BLaER1 treated with 17β-estradiol and CSF1 and Interleukin-3, amounts not matched to agents 10 nM and 100 nM (cell line): Measurements from ENCODE around the gene VARS1.
"Not testable (repeated sequence)": the region's sequence is repeated elsewhere in the genome, so short reads cannot be mapped to it uniquely, and the experiment has no call there.

Experiments used
- H3K27ac ChIP-seq, 11 experiments: shearing (Covaris generic); formaldehyde crosslinking; 2 replicates each; pipeline ENCODE4 v1.8.1; 2022
- H3K27me3 ChIP-seq, 11 experiments: shearing (Covaris generic); formaldehyde crosslinking; 2 replicates each; pipeline ENCODE4 v1.8.1; 2022
- H3K36me3 ChIP-seq, 11 experiments: shearing (Covaris generic); formaldehyde crosslinking; 2 replicates each; pipeline ENCODE4 v1.8.1; 2022
- H3K4me1 ChIP-seq, 10 experiments: shearing (Covaris generic); formaldehyde crosslinking; 2 replicates each; pipeline ENCODE4 v1.8.1; 2022
- H3K4me2 ChIP-seq, 11 experiments: shearing (Covaris generic); formaldehyde crosslinking; 2 replicates each; pipeline ENCODE4 v1.8.1; 2022
- H3K4me3 ChIP-seq, 10 experiments: shearing (Covaris generic); formaldehyde crosslinking; 2 replicates each; pipeline ENCODE4 v1.8.1; 2022
- H3K9ac ChIP-seq, 11 experiments: shearing (Covaris generic); formaldehyde crosslinking; 2 replicates each; pipeline ENCODE4 v1.8.1; 2022
- H3K9me3 ChIP-seq, 11 experiments: shearing (Covaris generic); formaldehyde crosslinking; replicated peaks in 1 of 11; 2 replicates each; pipeline ENCODE4 v1.8.1; 2022
- H4K20me1 ChIP-seq, 11 experiments: shearing (Covaris generic); formaldehyde crosslinking; 2 replicates each; pipeline ENCODE4 v1.8.1; 2022
- Cebpa-rat ChIP-seq, 11 experiments: shearing (Covaris generic); IDR thresholded peaks; 2 replicates each; pipeline ENCODE4 v1.8.1; 2022

VARS1 gene

GRCh38 chr6:31794294-31794865 lies 1.2 kb downstream of the VARS1 start:
- no peak for TF ChIP-seq Cebpa-rat (IDR thresholded peaks at IDR 0.05)
- no peaks in the 10 kb centered on the region for H3K27me3 ChIP-seq
- H3K4me2 ChIP-seq, result peak overlapping the region; percentile 81 to 99 (median 94)
- H3K36me3 ChIP-seq, result peaks cover 15 to 65% (median 47%) of the 10 kb centered on the region in 11 experiments; a peak in 21 of 22 replicates
- peak overlapping the region; percentile 93 to 100 (median 98) for H3K9ac ChIP-seq
- H3K9me3 ChIP-seq, result no peaks in the 10 kb centered on the region
- peaks cover 0 to 22% (median 0%) of the 10 kb centered on the region in 11 experiments; a peak in 3 of 22 replicates for H4K20me1 ChIP-seq
- peak overlapping the region; percentile 68 to 97 (median 82) for H3K4me3 ChIP-seq
- peak overlapping the region; percentile 99 to 100 (median 99) for H3K27ac ChIP-seq
- peaks cover 64 to 83% (median 75%) of the 10 kb centered on the region in 10 experiments for H3K4me1 ChIP-seq

GRCh38 chr6:31793927-31794245 lies 1.7 kb downstream of the VARS1 start:
- H3K9me3 ChIP-seq, H3K27me3 ChIP-seq: not testable (repeated sequence)
- peaks cover 64 to 85% (median 74%) of the 10 kb centered on the region in 10 experiments for H3K4me1 ChIP-seq
- peaks cover 0 to 24% (median 0%) of the 10 kb centered on the region in 11 experiments; a peak in 3 of 22 replicates for H4K20me1 ChIP-seq
- H3K27ac ChIP-seq, result peak overlapping the region in 9 of 11 experiments; percentile 99 to 100 (median 99); a peak in 15 of 22 replicates
- H3K9ac ChIP-seq, result peak overlapping the region; percentile 93 to 100 (median 98); a peak in 21 of 22 replicates
- peak overlapping the region; percentile 81 to 99 (median 94) for H3K4me2 ChIP-seq
- H3K4me3 ChIP-seq, result peak overlapping the region; percentile 68 to 97 (median 82); a peak in 19 of 20 replicates
- H3K36me3 ChIP-seq, result peaks cover 15 to 65% (median 47%) of the 10 kb centered on the region in 11 experiments; a peak in 21 of 22 replicates

- Histone ChIP-seq H3K27me3 (no peaks in the 10 kb centered on the region), H3K4me2 (peak overlapping the region; percentile 27 to 99 (median 92); a peak in 20 of 22 replicates), H4K20me1 (peaks cover 0 to 24% (median 0%) of the 10 kb centered on the region in 11 experiments; a peak in 3 of 22 replicates), H3K4me3 (peak overlapping the region in 5 of 10 experiments; percentile 76 to 97 (median 87); a peak in 4 of 20 replicates), H3K36me3 (peaks cover 15 to 68% (median 56%) of the 10 kb centered on the region in 11 experiments; a peak in 21 of 22 replicates), H3K9me3 (no peaks in the 10 kb centered on the region), H3K4me1 (peaks cover 53 to 75% (median 66%) of the 10 kb centered on the region in 10 experiments), H3K27ac (peak overlapping the region in 6 of 11 experiments; percentile 22 to 54 (median 39); a peak in 7 of 22 replicates), H3K9ac (peak overlapping the region in 10 of 11 experiments; percentile 32 to 99 (median 77); a peak in 17 of 22 replicates)
- TF ChIP-seq Cebpa-rat (IDR thresholded peaks at IDR 0.05), result no peak
These were observed 2.8 kb downstream of the VARS1 start for GRCh38 chr6:31792761-31793171.

GRCh38 chr6:31792090-31792374 lies 3.5 kb downstream of the VARS1 start:
- Histone ChIP-seq H3K36me3 (peaks cover 15 to 70% (median 59%) of the 10 kb centered on the region in 11 experiments; a peak in 21 of 22 replicates), H3K4me3 (no peak overlapping the region), H3K9ac (peak overlapping the region in 6 of 11 experiments; percentile 35 to 99 (median 80); a peak in 7 of 22 replicates)

GRCh38 chr6:31791324-31792089 lies 4.0 kb downstream of the VARS1 start:
- H3K9ac ChIP-seq, result peak overlapping the region in 1 of 11 experiments; percentile 98; a peak in 4 of 22 replicates
- peak overlapping the region in 2 of 11 experiments; percentile 8; a peak in 1 of 22 replicates for H3K27ac ChIP-seq
- peaks cover 0 to 24% (median 0%) of the 10 kb centered on the region in 11 experiments; a peak in 3 of 22 replicates for H4K20me1 ChIP-seq
- peak overlapping the region in 9 of 11 experiments; percentile 2 to 97 (median 40); a peak in 13 of 22 replicates for H3K4me2 ChIP-seq
- no peak overlapping the region for H3K4me3 ChIP-seq
- TF ChIP-seq Cebpa-rat (IDR thresholded peaks at IDR 0.05), result no peak
- H3K9me3 ChIP-seq, result no peaks in the 10 kb centered on the region
- H3K4me1 ChIP-seq, result peaks cover 40 to 62% (median 55%) of the 10 kb centered on the region in 10 experiments
- no peaks in the 10 kb centered on the region for H3K27me3 ChIP-seq
- peaks cover 15 to 70% (median 61%) of the 10 kb centered on the region in 11 experiments; a peak in 21 of 22 replicates for H3K36me3 ChIP-seq

More at GRCh38 chr6:31792090-31792374, 3.5 kb downstream of the VARS1 start:
- no peak for TF ChIP-seq Cebpa-rat (IDR thresholded peaks at IDR 0.05)
- H4K20me1 ChIP-seq, result peaks cover 0 to 24% (median 0%) of the 10 kb centered on the region in 11 experiments; a peak in 3 of 22 replicates
- H3K9me3 ChIP-seq, result no peaks in the 10 kb centered on the region
- H3K4me1 ChIP-seq, result peaks cover 45 to 67% (median 59%) of the 10 kb centered on the region in 10 experiments
- peak overlapping the region in 2 of 11 experiments; percentile 8; a peak in 1 of 22 replicates for H3K27ac ChIP-seq
- H3K4me2 ChIP-seq, result peak overlapping the region in 8 of 11 experiments; percentile 81 to 99 (median 93); a peak in 9 of 22 replicates
- H3K27me3 ChIP-seq, result no peaks in the 10 kb centered on the region

GRCh38 chr6:31785475-31785874 lies 10.1 kb downstream of the VARS1 start:
- H3K27ac ChIP-seq, result no peak overlapping the region; a peak in 1 of 22 replicates

GRCh38 chr6:31784098-31784925 lies 11.2 kb downstream of the VARS1 start:
- Histone ChIP-seq H3K4me1 (peaks cover 2 to 13% (median 3%) of the 10 kb centered on the region in 10 experiments), H3K36me3 (peaks cover 67 to 100% (median 98%) of the 10 kb centered on the region in 11 experiments), H3K9me3 (no peaks in the 10 kb centered on the region), H4K20me1 (peaks cover 0 to 38% (median 5%) of the 10 kb centered on the region in 11 experiments; a peak in 9 of 22 replicates), H3K27me3 (no peaks in the 10 kb centered on the region), H3K27ac (no peak overlapping the region), H3K9ac (peak overlapping the region in 2 of 11 experiments; percentile 25 to 34; a peak in 1 of 22 replicates), H3K4me2 (no peak overlapping the region), H3K4me3 (no peak overlapping the region)
- no peak for TF ChIP-seq Cebpa-rat (IDR thresholded peaks at IDR 0.05)

More at GRCh38 chr6:31785475-31785874, 10.1 kb downstream of the VARS1 start:
- Histone ChIP-seq H3K9me3 (no peaks in the 10 kb centered on the region), H3K9ac (peak overlapping the region in 1 of 11 experiments; percentile 33; a peak in 1 of 22 replicates), H3K4me1 (peaks cover 7 to 17% (median 15%) of the 10 kb centered on the region in 10 experiments), H3K4me2 (no peak overlapping the region), H3K27me3 (no peaks in the 10 kb centered on the region), H4K20me1 (peaks cover 0 to 29% (median 5%) of the 10 kb centered on the region in 11 experiments; a peak in 9 of 22 replicates), H3K4me3 (no peak overlapping the region), H3K36me3 (peaks cover 55 to 100% (median 97%) of the 10 kb centered on the region in 11 experiments)
- no peak for TF ChIP-seq Cebpa-rat (IDR thresholded peaks at IDR 0.05)
